Activated naive CD8-positive, alpha-beta T cell treated with anti-CD3 and anti-CD28 coated beads, Interleukin-2, amount 50 U/mL, for 24 hours (primary cell): ENCODE results near the gene CHI3L1.

Experiments used
- ATAC-seq: fragments of 150-1000 bp; cut with Tn5 transposase; one replicate; pipeline ENCODE4 v1.10.0; 2021
- DNase-seq: peaks from one replicate; pipeline ENCODE4 v3.0.0; 2021
- H3K27ac Mint-ChIP-seq: one replicate; pipeline ENCODE4 v1.8.0; 2021; ENCODE audit warnings: mild to moderate bottlenecking, mixed read lengths
- H3K27me3 Mint-ChIP-seq: one replicate; pipeline ENCODE4 v1.8.0; 2021; ENCODE audit warnings: mixed read lengths
- H3K36me3 Mint-ChIP-seq: one replicate; pipeline ENCODE4 v1.8.0; 2021; ENCODE audit warnings: low read depth, mixed read lengths
- H3K4me1 Mint-ChIP-seq: one replicate; pipeline ENCODE4 v1.8.0; 2021; ENCODE audit warnings: mixed read lengths
- H3K4me3 Mint-ChIP-seq: one replicate; pipeline ENCODE4 v1.8.0; 2021; ENCODE audit warnings: mild to moderate bottlenecking, moderate library complexity, mixed read lengths
- H3K9me3 Mint-ChIP-seq: one replicate; pipeline ENCODE4 v1.8.0; 2021; ENCODE audit warnings: mixed read lengths

Gene CHI3L1

DNA sequence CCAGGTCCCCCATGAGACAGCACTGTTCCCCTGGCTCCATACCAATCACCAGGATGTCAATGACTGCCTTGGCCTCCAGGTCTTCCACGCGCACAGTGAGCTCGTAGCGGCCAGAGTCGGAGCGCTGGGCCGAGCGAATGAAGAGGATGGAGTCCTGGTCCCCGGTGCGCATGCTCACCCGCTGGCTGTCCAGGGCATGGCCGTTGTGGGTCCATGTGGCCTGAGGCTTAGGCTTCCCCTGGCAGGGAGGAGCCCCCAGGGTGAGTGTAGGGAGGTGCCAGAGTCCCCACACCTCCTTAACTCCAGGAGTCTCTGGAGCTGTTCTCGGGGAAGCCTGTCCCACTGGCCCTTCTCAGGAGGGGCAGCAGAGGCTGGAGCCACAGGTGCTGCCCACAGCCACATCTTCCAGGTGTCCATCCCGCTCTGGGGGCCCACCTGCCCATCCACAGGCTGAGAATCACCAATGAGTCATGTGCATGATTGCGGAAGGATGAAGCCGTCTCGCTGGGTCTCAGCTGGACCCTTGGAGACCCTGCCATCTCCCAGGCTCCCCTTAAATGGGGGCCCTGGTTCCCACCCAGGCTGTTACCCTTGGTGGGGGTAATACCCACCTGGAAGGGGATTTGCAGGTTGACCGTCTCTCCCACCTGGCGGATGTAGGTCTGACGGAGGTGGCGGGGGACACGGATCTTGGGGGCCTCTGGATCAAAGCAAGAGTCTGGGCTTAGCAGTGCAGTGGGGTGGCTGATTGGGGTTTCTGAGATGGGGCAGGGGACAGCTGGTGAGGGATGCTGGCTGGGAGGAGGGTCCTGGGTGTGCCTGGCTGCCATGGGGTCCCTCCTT, 14.9 kb downstream of the CHI3L1 start:
- no peaks in the 10 kb centered on the region for H3K4me1 Mint-ChIP-seq
- no peaks in the 10 kb centered on the region for H3K9me3 Mint-ChIP-seq
- DNase-seq (no peak), ATAC-seq (no peak)
- no peaks in the 10 kb centered on the region for H3K27me3 Mint-ChIP-seq
- no peak overlapping the region for H3K27ac Mint-ChIP-seq
- no peaks in the 10 kb centered on the region for H3K36me3 Mint-ChIP-seq
- no peak overlapping the region for H3K4me3 Mint-ChIP-seq

DNA sequence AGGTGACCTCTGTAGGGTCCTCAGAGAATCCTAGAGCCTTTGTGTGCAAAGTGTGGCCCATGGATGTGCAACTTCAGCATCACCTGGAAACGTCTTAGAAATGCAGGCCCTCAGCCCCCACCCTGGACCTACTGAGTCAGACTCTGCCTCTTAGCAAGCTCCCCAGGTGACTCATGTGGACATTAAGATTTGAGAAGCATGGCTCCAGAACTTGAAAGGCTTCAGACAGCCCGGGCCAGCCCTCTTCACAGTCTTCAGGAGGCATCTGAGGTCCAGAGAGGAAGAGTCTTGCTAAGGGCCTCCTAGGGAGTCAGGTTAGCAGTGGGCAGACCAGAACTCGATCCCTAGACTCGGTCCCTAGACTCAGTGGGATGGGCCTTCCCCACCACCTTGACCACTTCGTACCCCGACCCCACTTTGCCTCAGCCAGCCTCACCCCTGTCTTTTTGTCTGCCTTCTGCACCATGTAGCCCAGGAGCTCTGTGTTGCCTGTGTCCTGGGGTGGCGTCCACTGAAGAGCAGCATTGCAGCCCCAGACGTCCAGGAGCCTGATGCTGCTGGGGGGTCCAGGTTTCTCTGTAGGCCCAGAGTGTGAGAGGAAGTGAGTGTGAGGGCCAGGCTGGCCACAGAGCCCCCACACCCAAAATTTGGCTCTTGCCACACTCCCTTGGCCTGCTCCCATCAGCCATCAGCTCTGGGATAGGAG, 15.7 kb downstream of the CHI3L1 start:
- H3K27ac Mint-ChIP-seq, result no peak overlapping the region
- ATAC-seq (no peak), DNase-seq (no peak)
- H3K4me3 Mint-ChIP-seq, result no peak overlapping the region
- H3K9me3 Mint-ChIP-seq, result no peaks in the 10 kb centered on the region
- H3K27me3 Mint-ChIP-seq, result no peaks in the 10 kb centered on the region
- no peaks in the 10 kb centered on the region for H3K36me3 Mint-ChIP-seq
- no peaks in the 10 kb centered on the region for H3K4me1 Mint-ChIP-seq

DNA sequence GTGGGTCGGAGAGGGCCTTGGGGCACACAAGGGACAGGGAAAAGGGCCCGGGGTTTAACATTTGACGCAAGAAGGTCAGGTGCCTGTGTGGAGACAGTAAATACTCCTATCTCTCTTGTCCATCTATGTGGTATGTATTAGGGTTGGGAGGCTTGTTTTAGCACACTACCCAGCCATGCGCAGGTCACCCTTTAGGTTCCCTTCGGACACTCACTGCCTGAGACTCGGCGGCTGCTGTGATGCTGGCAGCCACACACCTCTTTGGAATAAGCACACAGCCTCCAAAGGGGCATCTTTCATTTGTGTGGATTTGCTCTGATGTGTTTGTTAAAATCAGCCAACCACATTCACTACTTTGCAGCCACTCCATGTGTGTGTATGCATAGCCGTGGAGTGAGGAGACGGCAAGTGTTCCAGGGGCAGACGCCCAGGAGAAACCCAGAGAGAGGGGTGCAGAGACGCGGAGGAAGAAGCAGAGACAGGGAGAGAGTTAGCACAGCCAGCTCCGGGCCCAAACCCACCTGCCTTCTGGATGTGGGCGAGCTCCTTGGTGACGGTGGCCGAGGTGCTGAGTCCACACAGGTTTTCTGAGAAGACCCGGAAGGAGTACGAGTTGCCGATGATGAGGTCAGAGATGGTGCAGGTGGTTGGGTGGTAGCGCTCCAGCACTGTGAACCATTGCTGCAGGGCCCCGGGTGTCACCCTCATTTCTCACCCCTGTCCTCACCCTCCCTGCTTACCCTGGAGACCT, 16.6 kb downstream of the CHI3L1 start:
- Mint-ChIP-seq H3K9me3 (no peaks in the 10 kb centered on the region), H3K36me3 (no peaks in the 10 kb centered on the region), H3K27me3 (no peaks in the 10 kb centered on the region), H3K4me1 (no peaks in the 10 kb centered on the region), H3K27ac (no peak overlapping the region), H3K4me3 (no peak overlapping the region)
- ATAC-seq (no peak), DNase-seq (no peak)

DNA sequence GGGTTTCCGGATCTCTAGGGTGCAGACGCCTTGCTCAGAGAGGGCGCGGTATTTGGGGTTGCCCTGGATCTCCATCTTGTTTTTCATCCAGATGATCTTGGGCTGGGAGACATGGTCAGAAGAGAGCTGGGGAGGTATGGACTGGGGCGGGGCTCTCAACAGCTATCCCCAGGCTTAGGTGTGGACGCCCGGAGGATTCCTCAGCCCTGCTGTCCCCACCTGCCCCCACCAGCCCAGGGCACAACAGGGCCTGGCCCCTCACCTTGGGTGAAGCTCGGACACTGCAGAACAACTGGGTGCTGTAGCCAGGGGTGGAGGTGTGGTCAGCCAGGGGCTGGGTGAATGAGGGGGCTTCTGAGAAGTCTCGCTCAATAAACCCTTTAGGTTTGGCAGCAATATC, 17.5 kb downstream of the CHI3L1 start:
- Mint-ChIP-seq H3K27me3 (no peaks in the 10 kb centered on the region), H3K36me3 (no peaks in the 10 kb centered on the region), H3K4me3 (no peak overlapping the region), H3K9me3 (no peaks in the 10 kb centered on the region), H3K4me1 (no peaks in the 10 kb centered on the region), H3K27ac (no peak overlapping the region)
- DNase-seq (no peak), ATAC-seq (no peak)

DNA sequence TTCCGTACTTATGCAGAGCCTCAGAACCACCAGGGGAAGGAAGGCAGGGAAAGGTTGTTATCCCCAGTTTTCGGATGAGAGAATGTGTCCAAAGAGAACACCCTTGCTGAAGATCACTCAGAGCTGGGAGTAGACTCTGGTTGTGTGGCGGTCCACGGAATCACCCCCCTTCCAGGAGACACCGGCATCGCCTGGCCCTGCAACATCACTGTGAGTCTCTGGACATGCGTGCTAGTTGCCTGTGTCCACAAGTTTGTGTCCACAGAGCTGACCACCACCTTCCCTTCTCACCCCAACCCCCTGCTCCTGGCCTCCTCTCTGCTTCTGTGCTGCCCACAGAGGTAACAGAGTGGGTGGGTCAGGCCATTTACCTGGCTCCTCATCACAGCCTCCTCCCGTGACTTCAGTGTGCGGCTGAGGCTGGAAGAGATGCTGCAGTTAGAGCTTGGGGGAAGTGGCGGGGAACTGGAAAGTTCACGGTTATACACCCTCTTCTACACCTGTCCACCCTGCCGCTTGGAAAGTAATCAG, 18.2 kb downstream of the CHI3L1 start:
- ATAC-seq (no peak), DNase-seq (no peak)
- Mint-ChIP-seq H3K9me3 (no peaks in the 10 kb centered on the region), H3K4me1 (no peaks in the 10 kb centered on the region), H3K27me3 (no peaks in the 10 kb centered on the region), H3K4me3 (no peak overlapping the region), H3K27ac (no peak overlapping the region), H3K36me3 (no peaks in the 10 kb centered on the region)

DNA sequence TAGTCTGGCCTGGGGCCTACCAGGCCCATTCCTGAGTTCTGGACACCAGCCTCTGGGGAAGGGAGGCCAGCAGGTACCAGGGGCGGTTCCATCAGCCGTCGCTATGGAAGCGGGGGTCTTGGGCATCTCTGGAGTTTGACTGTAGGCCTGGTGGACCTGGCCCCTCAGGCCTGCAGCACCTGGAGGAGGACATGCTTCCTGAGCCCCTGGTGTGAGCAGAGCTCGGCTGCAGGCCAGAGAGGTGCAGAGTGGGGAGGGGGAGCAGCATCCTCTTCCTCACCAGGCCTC, 18.6 kb downstream of the CHI3L1 start:
- no peak overlapping the region for H3K27ac Mint-ChIP-seq
- no peak for ATAC-seq

DNA sequence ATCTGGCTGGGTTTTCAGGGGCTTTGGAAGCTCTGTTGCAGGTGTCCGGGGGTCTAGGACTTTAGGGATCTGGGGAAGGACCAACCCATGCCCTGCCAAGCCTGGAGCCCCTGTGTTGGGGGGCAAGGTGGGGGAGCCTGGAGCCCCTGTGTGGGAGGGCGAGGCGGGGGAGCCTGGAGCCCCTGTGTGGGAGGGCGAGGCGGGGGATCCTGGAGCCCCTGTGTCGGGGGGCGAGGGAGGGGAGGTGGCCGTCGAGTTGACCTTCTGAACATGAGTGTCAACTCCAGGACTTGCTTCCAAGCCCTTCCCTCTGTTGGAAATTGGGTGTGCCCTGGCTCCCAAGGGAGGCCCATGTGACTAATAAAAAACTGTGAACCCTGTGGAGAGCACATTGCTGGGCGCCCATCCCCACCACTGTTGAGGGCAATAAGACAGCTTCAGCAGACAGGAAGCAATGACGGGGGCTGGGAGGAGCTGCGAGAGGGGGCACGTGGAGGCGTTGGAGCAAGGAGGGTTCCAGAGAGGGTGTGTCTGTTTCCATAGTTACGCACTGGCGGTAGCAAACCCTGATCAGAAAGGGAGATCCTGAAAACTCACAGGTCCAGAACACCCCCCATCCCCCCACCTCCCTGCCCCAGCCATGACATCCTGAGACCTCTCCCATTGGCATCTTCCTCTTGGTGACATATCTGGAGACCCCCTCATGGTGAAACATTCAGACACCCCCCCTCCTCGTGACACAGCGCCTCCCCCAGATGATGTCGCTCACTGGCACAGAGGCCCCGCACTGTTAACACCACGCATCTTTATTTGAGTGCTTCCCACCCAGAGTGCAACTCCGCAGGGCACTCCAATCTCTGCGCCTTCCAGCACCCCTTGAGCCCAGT, 19.2 kb downstream of the CHI3L1 start:
- DNase-seq, result no peak
- Mint-ChIP-seq H3K9me3 (no peaks in the 10 kb centered on the region), H3K4me3 (no peak overlapping the region), H3K36me3 (no peaks in the 10 kb centered on the region), H3K27ac (no peak overlapping the region), H3K27me3 (peaks cover 9% of the 10 kb centered on the region), H3K4me1 (no peaks in the 10 kb centered on the region)
- ATAC-seq, result no peak

More for the DNA sequence above, 18.6 kb downstream of the CHI3L1 start:
- DNase-seq, result no peak
- Mint-ChIP-seq H3K27me3 (peaks cover 4% of the 10 kb centered on the region), H3K36me3 (no peaks in the 10 kb centered on the region), H3K4me1 (no peaks in the 10 kb centered on the region), H3K9me3 (no peaks in the 10 kb centered on the region), H3K4me3 (no peak overlapping the region)

DNA sequence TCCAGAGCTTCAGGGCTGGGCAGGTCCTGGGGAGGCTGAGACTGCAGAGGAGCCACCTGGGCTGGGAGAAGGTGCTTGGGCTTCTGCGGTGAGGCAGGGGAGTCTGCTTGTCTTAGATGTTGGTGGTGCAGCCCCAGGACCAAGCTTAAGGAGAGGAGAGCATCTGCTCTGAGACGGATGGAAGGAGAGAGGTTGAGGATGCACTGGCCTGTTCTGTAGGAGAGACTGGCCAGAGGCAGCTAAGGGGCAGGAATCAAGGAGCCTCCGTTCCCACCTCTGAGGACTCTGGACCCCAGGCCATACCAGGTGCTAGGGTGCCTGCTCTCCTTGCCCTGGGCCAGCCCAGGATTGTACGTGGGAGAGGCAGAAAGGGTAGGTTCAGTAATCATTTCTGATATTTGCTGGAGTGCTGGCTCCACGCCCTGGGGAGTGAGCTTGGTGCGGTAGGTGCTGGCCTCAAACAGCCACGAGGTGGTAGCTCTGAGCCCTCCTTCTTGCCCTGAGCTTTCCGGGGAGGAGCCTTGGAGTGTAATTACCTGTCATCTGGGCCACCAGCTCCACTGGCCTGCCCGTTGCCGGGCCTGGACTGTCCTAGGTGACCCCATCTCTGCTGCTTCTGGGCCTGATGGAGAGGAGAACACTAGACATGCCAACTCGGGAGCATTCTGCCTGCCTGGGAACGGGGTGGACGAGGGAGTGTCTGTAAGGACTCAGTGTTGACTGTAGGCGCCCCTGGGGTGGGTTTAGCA, 20.1 kb downstream of the CHI3L1 start:
- H3K27ac Mint-ChIP-seq, result no peak overlapping the region
- no peak overlapping the region for H3K4me3 Mint-ChIP-seq
- no peaks in the 10 kb centered on the region for H3K9me3 Mint-ChIP-seq
- DNase-seq (peak; percentile 10), ATAC-seq (no peak)
- H3K4me1 Mint-ChIP-seq, result no peaks in the 10 kb centered on the region
- peaks cover 9% of the 10 kb centered on the region for H3K27me3 Mint-ChIP-seq
- H3K36me3 Mint-ChIP-seq, result no peaks in the 10 kb centered on the region

DNA sequence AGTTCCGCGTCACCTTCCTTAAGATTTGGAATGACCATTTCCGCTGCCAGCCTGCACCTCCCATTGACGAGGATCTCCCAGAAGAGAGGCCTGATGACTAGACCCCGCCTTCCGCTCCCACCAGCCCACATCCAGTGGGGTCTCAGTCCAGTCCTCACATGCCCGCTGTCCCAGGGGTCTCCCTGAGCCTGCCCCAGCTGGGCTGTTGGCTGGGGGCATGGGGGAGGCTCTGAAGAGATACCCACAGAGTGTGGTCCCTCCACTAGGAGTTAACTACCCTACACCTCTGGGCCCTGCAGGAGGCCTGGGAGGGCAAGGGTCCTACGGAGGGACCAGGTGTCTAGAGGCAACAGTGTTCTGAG, 20.7 kb downstream of the CHI3L1 start:
- no peak overlapping the region for H3K4me3 Mint-ChIP-seq
- no peaks in the 10 kb centered on the region for H3K36me3 Mint-ChIP-seq
- H3K27ac Mint-ChIP-seq, result no peak overlapping the region
- ATAC-seq (no peak), DNase-seq (no peak)
- peaks cover 9% of the 10 kb centered on the region for H3K27me3 Mint-ChIP-seq
- no peaks in the 10 kb centered on the region for H3K9me3 Mint-ChIP-seq
- no peaks in the 10 kb centered on the region for H3K4me1 Mint-ChIP-seq

DNA sequence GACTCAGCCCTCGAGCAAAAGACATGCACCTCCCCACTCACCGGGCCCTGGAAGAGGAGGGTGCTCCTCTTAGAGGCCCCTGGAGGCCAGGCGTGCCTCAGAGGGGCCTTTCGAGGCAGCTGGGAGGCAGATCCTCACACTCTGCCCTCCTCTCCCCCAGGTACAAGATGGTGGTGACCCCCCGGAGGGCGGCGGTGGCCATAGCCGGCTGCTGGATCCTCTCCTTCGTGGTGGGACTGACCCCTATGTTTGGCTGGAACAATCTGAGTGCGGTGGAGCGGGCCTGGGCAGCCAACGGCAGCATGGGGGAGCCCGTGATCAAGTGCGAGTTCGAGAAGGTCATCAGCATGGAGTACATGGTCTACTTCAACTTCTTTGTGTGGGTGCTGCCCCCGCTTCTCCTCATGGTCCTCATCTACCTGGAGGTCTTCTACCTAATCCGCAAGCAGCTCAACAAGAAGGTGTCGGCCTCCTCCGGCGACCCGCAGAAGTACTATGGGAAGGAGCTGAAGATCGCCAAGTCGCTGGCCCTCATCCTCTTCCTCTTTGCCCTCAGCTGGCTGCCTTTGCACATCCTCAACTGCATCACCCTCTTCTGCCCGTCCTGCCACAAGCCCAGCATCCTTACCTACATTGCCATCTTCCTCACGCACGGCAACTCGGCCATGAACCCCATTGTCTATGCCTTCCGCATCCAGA, 21.3 kb downstream of the CHI3L1 start:
- H3K36me3 Mint-ChIP-seq, result no peaks in the 10 kb centered on the region
- no peaks in the 10 kb centered on the region for H3K4me1 Mint-ChIP-seq
- DNase-seq (no peak), ATAC-seq (no peak)
- H3K27me3 Mint-ChIP-seq, result peaks cover 9% of the 10 kb centered on the region
- H3K4me3 Mint-ChIP-seq, result no peak overlapping the region
- no peaks in the 10 kb centered on the region for H3K9me3 Mint-ChIP-seq
- H3K27ac Mint-ChIP-seq, result no peak overlapping the region

DNA sequence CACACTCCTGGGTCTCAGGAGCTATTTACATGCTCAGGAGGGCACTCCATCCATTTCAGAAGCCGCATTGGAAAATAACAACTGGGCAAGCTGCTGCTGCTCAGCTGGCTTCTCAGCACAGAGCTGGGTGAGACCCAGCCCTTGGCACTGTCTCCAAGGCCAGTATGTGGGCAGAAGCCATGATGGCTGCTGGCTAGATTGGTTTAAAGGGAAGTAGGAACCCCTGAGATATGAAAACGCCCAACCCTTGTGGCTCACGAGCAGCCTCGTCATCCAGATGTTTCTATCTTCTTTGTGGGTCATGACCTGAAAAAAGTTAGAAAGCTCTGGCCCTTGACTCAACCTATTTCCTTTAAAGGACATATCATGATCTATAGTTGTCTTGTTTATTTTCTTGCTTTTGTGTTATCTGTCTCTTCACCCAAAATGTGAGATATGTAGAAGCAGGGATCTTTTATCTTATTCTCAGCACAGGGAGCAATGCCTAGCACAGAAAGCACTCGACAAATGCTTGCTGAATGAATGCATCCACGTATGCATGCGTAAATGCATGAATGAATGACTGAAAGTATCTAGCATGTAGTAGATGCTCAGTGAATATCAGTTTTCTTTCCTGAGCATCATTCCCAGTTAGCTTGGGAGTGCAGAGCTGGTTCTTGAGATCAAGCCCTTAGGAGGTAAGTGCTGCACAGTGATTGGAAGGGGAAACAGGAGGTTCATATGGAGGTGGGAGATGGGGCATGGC, 22.4 kb downstream of the CHI3L1 start:
- Mint-ChIP-seq H3K27me3 (peaks cover 9% of the 10 kb centered on the region), H3K27ac (no peak overlapping the region), H3K4me1 (no peaks in the 10 kb centered on the region), H3K36me3 (no peaks in the 10 kb centered on the region), H3K4me3 (no peak overlapping the region), H3K9me3 (no peaks in the 10 kb centered on the region)
- DNase-seq (no peak), ATAC-seq (no peak)

DNA sequence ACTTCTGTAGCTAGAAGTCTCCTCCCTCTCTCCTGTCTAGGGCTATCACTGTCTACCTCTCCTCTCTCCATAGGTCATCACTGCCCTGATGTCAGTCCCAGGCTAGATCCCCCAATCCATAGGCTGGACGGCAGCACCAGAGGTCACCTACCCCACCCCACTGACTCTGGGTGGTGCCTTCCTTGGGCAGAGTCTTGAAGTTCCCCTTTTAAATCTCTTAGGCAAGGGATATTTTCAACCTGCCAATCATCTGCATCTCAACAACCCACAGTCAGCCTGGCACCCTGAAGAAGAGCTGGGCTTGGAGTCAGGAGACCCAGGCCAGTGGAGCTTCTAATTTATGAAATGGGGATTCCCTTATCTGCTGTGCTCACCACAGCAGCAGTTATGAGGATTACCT, 24.1 kb downstream of the CHI3L1 start:
- H3K4me1 Mint-ChIP-seq, result no peaks in the 10 kb centered on the region
- H3K27ac Mint-ChIP-seq, result no peak overlapping the region
- ATAC-seq (no peak), DNase-seq (no peak)
- no peaks in the 10 kb centered on the region for H3K36me3 Mint-ChIP-seq
- no peaks in the 10 kb centered on the region for H3K9me3 Mint-ChIP-seq
- peaks cover 9% of the 10 kb centered on the region for H3K27me3 Mint-ChIP-seq
- H3K4me3 Mint-ChIP-seq, result no peak overlapping the region

DNA sequence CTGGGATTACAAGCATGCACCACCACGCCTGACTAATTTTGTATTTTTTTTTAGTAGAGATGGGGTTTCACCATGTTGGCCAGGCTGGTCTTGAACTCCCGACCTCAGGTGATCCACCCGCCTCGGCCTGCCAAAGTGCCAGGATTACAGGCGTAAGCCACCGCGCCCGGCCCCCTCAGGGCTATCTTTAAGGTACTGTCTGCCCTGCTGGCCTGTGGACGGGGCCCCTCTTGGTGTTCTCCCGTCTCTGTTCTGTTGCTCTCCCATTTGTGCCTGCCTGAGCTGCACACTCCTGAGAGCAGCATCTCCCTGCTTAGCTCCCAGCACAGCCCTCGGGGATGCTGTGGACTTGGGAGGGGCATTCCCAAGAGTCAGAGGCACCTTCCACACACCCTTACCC, 24.8 kb downstream of the CHI3L1 start:
- Mint-ChIP-seq H3K9me3 (no peaks in the 10 kb centered on the region), H3K4me1 (no peaks in the 10 kb centered on the region), H3K36me3 (no peaks in the 10 kb centered on the region), H3K27ac (no peak overlapping the region), H3K4me3 (no peak overlapping the region), H3K27me3 (peaks cover 9% of the 10 kb centered on the region)
- ATAC-seq, result no peak
- no peak for DNase-seq
